Measurements from ENCODE around the gene PRDM8.

DNA sequence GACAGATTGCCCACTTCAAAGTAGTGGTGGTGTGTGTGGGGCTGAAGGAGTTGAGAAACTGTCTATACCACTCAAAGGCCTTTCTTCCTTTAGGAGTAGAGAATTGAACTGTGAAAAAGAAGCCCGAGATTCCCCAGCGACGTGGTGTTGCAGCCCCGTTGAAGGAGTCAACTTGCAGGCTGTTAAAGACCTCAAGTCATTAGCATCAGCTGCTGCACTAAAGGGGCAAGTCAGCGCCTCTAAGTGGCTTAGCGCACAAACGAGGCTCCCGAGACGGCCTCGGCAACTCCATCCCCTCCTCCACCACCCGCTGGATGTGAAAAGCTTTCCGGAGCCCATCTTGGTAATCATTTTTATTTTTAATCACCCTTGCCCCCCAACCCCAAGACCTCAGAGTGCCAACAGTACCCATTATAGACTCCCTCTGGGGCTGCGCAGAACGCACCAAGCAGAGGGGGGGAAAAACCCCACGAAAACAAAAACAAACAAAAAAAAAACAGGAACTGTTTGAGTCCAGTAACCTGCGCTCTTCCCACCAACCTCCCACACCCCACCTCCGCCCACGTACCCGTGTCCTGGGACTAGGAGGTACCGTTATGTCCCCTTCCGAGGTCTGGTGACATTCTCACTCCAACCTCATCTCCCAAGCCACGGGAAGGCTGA is 913 bp upstream of the PRDM8 start:
- TF ChIP-seq, protein P1, sequence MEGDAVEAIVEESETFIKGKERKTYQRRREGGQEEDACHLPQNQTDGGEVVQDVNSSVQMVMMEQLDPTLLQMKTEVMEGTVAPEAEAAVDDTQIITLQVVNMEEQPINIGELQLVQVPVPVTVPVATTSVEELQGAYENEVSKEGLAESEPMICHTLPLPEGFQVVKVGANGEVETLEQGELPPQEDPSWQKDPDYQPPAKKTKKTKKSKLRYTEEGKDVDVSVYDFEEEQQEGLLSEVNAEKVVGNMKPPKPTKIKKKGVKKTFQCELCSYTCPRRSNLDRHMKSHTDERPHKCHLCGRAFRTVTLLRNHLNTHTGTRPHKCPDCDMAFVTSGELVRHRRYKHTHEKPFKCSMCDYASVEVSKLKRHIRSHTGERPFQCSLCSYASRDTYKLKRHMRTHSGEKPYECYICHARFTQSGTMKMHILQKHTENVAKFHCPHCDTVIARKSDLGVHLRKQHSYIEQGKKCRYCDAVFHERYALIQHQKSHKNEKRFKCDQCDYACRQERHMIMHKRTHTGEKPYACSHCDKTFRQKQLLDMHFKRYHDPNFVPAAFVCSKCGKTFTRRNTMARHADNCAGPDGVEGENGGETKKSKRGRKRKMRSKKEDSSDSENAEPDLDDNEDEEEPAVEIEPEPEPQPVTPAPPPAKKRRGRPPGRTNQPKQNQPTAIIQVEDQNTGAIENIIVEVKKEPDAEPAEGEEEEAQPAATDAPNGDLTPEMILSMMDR (IDR thresholded peaks at IDR 0.05) = no peak
- no peak for TF ChIP-seq POLR2AphosphoS5 (IDR thresholded peaks at IDR 0.05)

All from breast epithelium (tissue), 3 donors.